B cell (primary cell): Measurements from ENCODE around the gene KAZN. TPM values are rescaled to one million over a fixed set of nuclear protein-coding genes. Genes with fewer than 3 reads are reported as not detected.

Experiments
- ATAC-seq: fragments of 200-7000 bp; cut with Tn5 transposase; one replicate; pipeline ENCODE4 v1.10.0; 2021; ENCODE audit warnings: low read depth, mild to moderate bottlenecking, moderate number of reproducible peaks, moderate library complexity
- CTCF ChIA-PET: fragments of 350-600 bp; sonication (Branson Sonifier 250); formaldehyde crosslinking; loops from one replicate; lab custom pipeline; 2021; ENCODE audit warnings: antibody characterized with exemption, inconsistent platforms; lab: Charles Lee
- POLR2A ChIA-PET: fragments of 350-600 bp; sonication (Branson Sonifier 250); formaldehyde crosslinking; loops from one replicate; lab custom pipeline; 2021; ENCODE audit warnings: antibody characterized with exemption; lab: Charles Lee
- DNase-seq: peaks from one replicate; pipeline ENCODE4 v3.0.0; 2013
- H2AFZ ChIP-seq: 2 replicates; pipeline ENCODE4 v1.6.1; 2012; ENCODE audit warnings: mild to moderate bottlenecking, low read depth, low read length; ENCODE audit not compliant: insufficient read depth, poor library complexity, severe bottlenecking
- H3K27ac ChIP-seq, 2 donors: 1 replicate in 1 of 2; 2 replicates in 1 of 2; pipeline ENCODE4 v1.5.1; 2012 to 2013; ENCODE audit warnings: low read length in 2 of 2, mild to moderate bottlenecking in 2 of 2, moderate library complexity in 1 of 2
- H3K27me3 ChIP-seq, 4 experiments: fragments of 200-600 bp in 1 of 4; sonication (generic) in 1 of 4; replicated peaks in 1 of 4; 1 replicate in 2 of 4; 2 replicates in 2 of 4; pipeline versions ENCODE4 v1.6.1 to v1.7.0; 2013 to 2016; ENCODE audit warnings: low read length in 3 of 4, mild to moderate bottlenecking in 2 of 4, mixed read lengths in 1 of 4, moderate library complexity in 1 of 4; ENCODE audit not compliant: insufficient read depth in 4 of 4, control insufficient read depth in 3 of 4; ENCODE audit errors: control extremely low read depth in 1 of 4
- H3K36me3 ChIP-seq, 2 experiments: replicated peaks in 1 of 2; 1 replicate in 1 of 2; 2 replicates in 1 of 2; pipeline versions ENCODE4 v1.6.1 to v1.7.1; 2013; ENCODE audit warnings: low read length in 1 of 2; ENCODE audit not compliant: insufficient read depth in 2 of 2, control insufficient read depth in 1 of 2; ENCODE audit errors: control extremely low read depth in 1 of 2, extremely low read depth in 1 of 2
- H3K4me1 ChIP-seq, 2 donors: fragments of 200-600 bp in 1 of 2; sonication (generic) in 1 of 2; 1 replicate in 1 of 2; 2 replicates in 1 of 2; pipeline versions ENCODE4 v1.5.1 to v1.6.1; 2013 to 2017; ENCODE audit warnings: low read length in 2 of 2; ENCODE audit not compliant: control insufficient read depth in 2 of 2, insufficient read depth in 2 of 2
- H3K4me2 ChIP-seq: replicated peaks from 2 replicates; pipeline ENCODE3; 2012; ENCODE audit warnings: mild to moderate bottlenecking, low read depth, low read length; ENCODE audit not compliant: poor library complexity, severe bottlenecking
- H3K4me3 ChIP-seq, 5 experiments: fragments of 200-600 bp in 1 of 5; sonication (generic) in 1 of 5; 1 replicate in 3 of 5; 2 replicates in 2 of 5; pipeline versions ENCODE4 v1.5.1 to v1.7.0; 2011 to 2016; ENCODE audit warnings: low read length in 4 of 5, mild to moderate bottlenecking in 4 of 5, low read depth in 2 of 5, control low read depth in 1 of 5, moderate library complexity in 1 of 5; ENCODE audit not compliant: insufficient read depth in 1 of 5; ENCODE audit errors: control extremely low read depth in 1 of 5, extremely low read depth in 1 of 5
- H3K79me2 ChIP-seq: fragments of 200-600 bp; sonication (generic); one replicate; pipeline ENCODE4 v1.6.0; 2016; ENCODE audit warnings: low read length; ENCODE audit not compliant: control insufficient read depth, insufficient read depth
- H3K9ac ChIP-seq: fragments of 200-600 bp; sonication (generic); 2 replicates; pipeline ENCODE4 v1.6.1; 2017; ENCODE audit warnings: mild to moderate bottlenecking, low read length, moderate library complexity
- H3K9me3 ChIP-seq, 3 donors: one replicate each; pipeline versions ENCODE4 v1.6.1 to v1.7.1; 2013; ENCODE audit warnings: low read length in 2 of 3; ENCODE audit not compliant: control insufficient read depth in 2 of 3, insufficient read depth in 1 of 3; ENCODE audit errors: control extremely low read depth in 1 of 3
- H4K20me1 ChIP-seq: 2 replicates; pipeline ENCODE4 v1.6.0; 2012; ENCODE audit warnings: mild to moderate bottlenecking, low read length; ENCODE audit not compliant: insufficient read depth, control insufficient read depth, poor library complexity, severe bottlenecking
- H3K27ac Mint-ChIP-seq: one replicate; pipeline ENCODE4 v1.8.0; 2021; ENCODE audit warnings: mixed read lengths
- H3K27me3 Mint-ChIP-seq: one replicate; pipeline ENCODE4 v1.8.0; 2021; ENCODE audit warnings: mixed read lengths
- H3K4me1 Mint-ChIP-seq: one replicate; pipeline ENCODE4 v1.8.0; 2021; ENCODE audit warnings: mixed read lengths
- H3K4me3 Mint-ChIP-seq: one replicate; pipeline ENCODE4 v1.8.0; 2021; ENCODE audit warnings: mixed read lengths
- H3K9me3 Mint-ChIP-seq: one replicate; pipeline ENCODE4 v1.8.0; 2022; ENCODE audit warnings: mixed read lengths; ENCODE audit not compliant: insufficient read depth
- EZH2 ChIP-seq: IDR thresholded peaks from 2 replicates; pipeline ENCODE4 v1.6.1; 2012; ENCODE audit warnings: borderline replicate concordance, low read depth, mild to moderate bottlenecking, moderate library complexity, low read length; ENCODE audit not compliant: insufficient read depth, poor library complexity, severe bottlenecking
- WGBS: methylation state at CpG from one replicate; pipeline ENCODE4 v1.1.5; 2013; ENCODE audit warnings: missing lambda C conversion rate; ENCODE audit not compliant: insufficient coverage; 5-methylcytosine and 5-hydroxymethylcytosine counted together
- intact Hi-C: fragments of 100-400 bp; cut with micrococcal nuclease; formaldehyde crosslinking; loops from one replicate; pipeline ENCODE4 v1.10.0; 2022
- polyA plus RNA-seq: library from polyadenylated mRNA; depleted of rRNA; stranded (reverse); fragments of >200 nt; gene quantifications from 2 replicates; pipeline ENCODE4 v1.2.3, GENCODE V29; 2012
- total RNA-seq, 2 donors: library from RNA; stranded (reverse); fragments of 120-200 nt in 1 of 2; gene quantifications; 1 replicate in 1 of 2; 2 replicates in 1 of 2; pipeline versions ENCODE4 v1.2.3 to v1.2.4, GENCODE V29; 2013 to 2022
- TF ChIP-seq, protein P1 (sequence below): fragments of 200-600 bp; IDR thresholded peaks from one replicate; pipeline ENCODE4 v1.8.0; 2022; ENCODE audit warnings: antibody characterized with exemption, mild to moderate bottlenecking

Gene KAZN
- total and polyA plus RNA-seq, 2 donors (not counting 1 experiment from before 2014, with no cell fraction given) = 0.13 to 0.39 TPM

DNA sequence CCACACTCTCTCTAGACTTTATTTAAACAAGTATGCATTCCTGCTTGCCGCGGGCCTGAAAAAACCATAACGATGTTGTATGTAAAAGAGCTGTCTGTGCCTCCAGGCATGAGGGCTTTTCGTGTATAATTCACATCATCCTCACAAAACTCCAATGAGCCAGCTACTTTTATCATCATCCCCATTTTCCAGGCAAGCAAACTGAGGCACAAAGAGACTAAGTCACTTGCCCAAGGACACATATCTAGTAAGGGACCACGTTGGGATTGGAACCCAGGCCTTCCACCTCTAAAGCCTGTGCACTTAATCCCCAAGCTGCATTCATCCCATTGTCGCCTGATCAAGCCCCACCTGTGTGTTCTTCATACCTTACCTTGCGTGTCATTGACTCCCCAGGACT is 226.9 kb downstream of the KAZN start:
- Histone ChIP-seq H3K79me2 (no peaks in the 10 kb centered on the region), H3K27ac (no peak overlapping the region), H4K20me1 (no peaks in the 10 kb centered on the region), H3K4me2 (no peak overlapping the region), H3K4me1 (no peaks in the 10 kb centered on the region), H3K36me3 (no peaks in the 10 kb centered on the region), H3K9me3 (peaks cover 0 to 3% (median 0%) of the 10 kb centered on the region in 3 donors), H3K27me3 (peaks cover 0 to 2% (median 0%) of the 10 kb centered on the region in 4 experiments), H3K4me3 (no peak overlapping the region), H2AFZ (no peak overlapping the region), H3K9ac (no peak overlapping the region)
- no peaks in the 10 kb centered on the region for H3K4me1 Mint-ChIP-seq
- H3K27me3 Mint-ChIP-seq = peaks cover 6% of the 10 kb centered on the region
- no peak overlapping the region for H3K4me3 Mint-ChIP-seq
- POLR2A ChIA-PET = no interaction called here
- ATAC-seq = no peak
- no peak overlapping the region for H3K27ac Mint-ChIP-seq
- peaks cover 2% of the 10 kb centered on the region for H3K9me3 Mint-ChIP-seq
- no peak for DNase-seq
- CTCF ChIA-PET = no interaction called here
- TF ChIP-seq, protein P1, sequence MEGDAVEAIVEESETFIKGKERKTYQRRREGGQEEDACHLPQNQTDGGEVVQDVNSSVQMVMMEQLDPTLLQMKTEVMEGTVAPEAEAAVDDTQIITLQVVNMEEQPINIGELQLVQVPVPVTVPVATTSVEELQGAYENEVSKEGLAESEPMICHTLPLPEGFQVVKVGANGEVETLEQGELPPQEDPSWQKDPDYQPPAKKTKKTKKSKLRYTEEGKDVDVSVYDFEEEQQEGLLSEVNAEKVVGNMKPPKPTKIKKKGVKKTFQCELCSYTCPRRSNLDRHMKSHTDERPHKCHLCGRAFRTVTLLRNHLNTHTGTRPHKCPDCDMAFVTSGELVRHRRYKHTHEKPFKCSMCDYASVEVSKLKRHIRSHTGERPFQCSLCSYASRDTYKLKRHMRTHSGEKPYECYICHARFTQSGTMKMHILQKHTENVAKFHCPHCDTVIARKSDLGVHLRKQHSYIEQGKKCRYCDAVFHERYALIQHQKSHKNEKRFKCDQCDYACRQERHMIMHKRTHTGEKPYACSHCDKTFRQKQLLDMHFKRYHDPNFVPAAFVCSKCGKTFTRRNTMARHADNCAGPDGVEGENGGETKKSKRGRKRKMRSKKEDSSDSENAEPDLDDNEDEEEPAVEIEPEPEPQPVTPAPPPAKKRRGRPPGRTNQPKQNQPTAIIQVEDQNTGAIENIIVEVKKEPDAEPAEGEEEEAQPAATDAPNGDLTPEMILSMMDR = no peak
- TF ChIP-seq EZH2 = no peak
- 95% methylated on average over 4 of the region's 7 CpGs for whole genome bisulfite sequencing
- intact Hi-C loops = no loop called here

DNA sequence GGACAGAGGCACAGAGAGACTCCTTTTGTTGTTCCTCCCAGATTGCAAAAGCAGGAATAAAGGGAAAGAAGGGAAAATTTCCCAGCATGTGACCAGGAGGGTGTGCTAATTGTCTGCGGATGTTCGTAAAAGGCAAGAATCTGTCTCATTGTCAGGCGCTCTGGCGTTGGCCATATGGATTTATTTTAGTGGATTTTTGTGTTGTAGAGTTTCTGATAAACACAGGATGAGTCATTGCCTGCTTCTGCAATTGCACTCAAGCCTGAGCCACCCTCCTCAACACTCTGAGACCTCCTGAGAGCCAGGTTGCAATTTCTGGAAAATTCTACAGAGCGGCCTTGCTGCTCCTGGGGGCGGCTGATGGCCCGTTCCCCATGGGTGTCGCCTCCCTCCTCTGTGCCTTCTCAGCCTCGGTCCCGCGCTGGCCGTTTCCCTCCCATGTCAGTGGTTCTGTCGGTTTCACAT is 227.7 kb downstream of the KAZN start:
- no peak for ATAC-seq
- Mint-ChIP-seq H3K27me3 (peaks cover 6% of the 10 kb centered on the region), H3K4me3 (no peak overlapping the region), H3K4me1 (no peaks in the 10 kb centered on the region), H3K27ac (no peak overlapping the region), H3K9me3 (peaks cover 2% of the 10 kb centered on the region)
- Histone ChIP-seq H3K4me1 (no peaks in the 10 kb centered on the region), H3K27me3 (peaks cover 0 to 2% (median 0%) of the 10 kb centered on the region in 4 experiments), H3K4me2 (no peak overlapping the region), H3K79me2 (no peaks in the 10 kb centered on the region), H3K9me3 (peaks cover 0 to 3% (median 0%) of the 10 kb centered on the region in 3 donors), H3K27ac (no peak overlapping the region), H3K9ac (no peak overlapping the region), H3K4me3 (no peak overlapping the region), H2AFZ (no peak overlapping the region), H3K36me3 (no peaks in the 10 kb centered on the region), H4K20me1 (no peaks in the 10 kb centered on the region)
- intact Hi-C loops = no loop called here
- TF ChIP-seq EZH2 = no peak
- TF ChIP-seq, protein P1 = no peak
- 46% methylated on average over 9 of the region's 13 CpGs for WGBS
- ChIA-PET CTCF (no interaction called here), POLR2A (no interaction called here)
- no peak for DNase-seq
